H9 (cell line): ENCODE results near the gene INPP5A. TPM values are rescaled to one million over a fixed set of nuclear protein-coding genes. Genes with fewer than 3 reads are reported as not detected.

Experiments used
- DNase-seq: peaks from one replicate; pipeline ENCODE4 v3.0.0-alpha.2; 2017
- H2AFZ ChIP-seq: one replicate; pipeline ENCODE4 v1.6.1; 2013; ENCODE audit warnings: mild to moderate bottlenecking, low read length, control low read depth, moderate library complexity
- H2AK5ac ChIP-seq: 2 replicates; pipeline ENCODE4 v1.6.1; 2013; ENCODE audit warnings: low read length, control low read depth, mixed read lengths; ENCODE audit not compliant: insufficient read length
- H2BK120ac ChIP-seq: one replicate; pipeline ENCODE4 v1.6.1; 2013; ENCODE audit warnings: low read depth, mild to moderate bottlenecking, low read length, control low read depth, inconsistent platforms; ENCODE audit not compliant: poor library complexity, severe bottlenecking
- H2BK12ac ChIP-seq: 2 replicates; pipeline ENCODE4 v1.6.1; 2013; ENCODE audit warnings: low read length, control low read depth, mixed read lengths, low read depth; ENCODE audit not compliant: insufficient read length
- H2BK15ac ChIP-seq: 2 replicates; pipeline ENCODE4 v1.6.1; 2013; ENCODE audit warnings: low read depth, low read length, control low read depth
- H2BK20ac ChIP-seq: one replicate; pipeline ENCODE4 v1.6.1; 2013; ENCODE audit warnings: low read depth, mild to moderate bottlenecking, low read length, control low read depth, inconsistent platforms; ENCODE audit not compliant: poor library complexity, severe bottlenecking
- H2BK5ac ChIP-seq: 2 replicates; pipeline ENCODE4 v1.6.1; 2013; ENCODE audit warnings: low read length, control low read depth, mixed read lengths; ENCODE audit not compliant: insufficient read length
- H3K14ac ChIP-seq: 2 replicates; pipeline ENCODE4 v1.6.1; 2013; ENCODE audit warnings: low read length, control low read depth; ENCODE audit not compliant: insufficient read depth
- H3K18ac ChIP-seq: 2 replicates; pipeline ENCODE4 v1.6.1; 2013; ENCODE audit warnings: low read depth, mild to moderate bottlenecking, mixed read lengths, low read length, control low read depth; ENCODE audit not compliant: insufficient read length
- H3K23ac ChIP-seq: 2 replicates; pipeline ENCODE4 v1.6.1; 2013; ENCODE audit warnings: low read length, control low read depth, mixed read lengths, low read depth; ENCODE audit not compliant: insufficient read length
- H3K23me2 ChIP-seq: 2 replicates; pipeline ENCODE4 v1.6.1; 2013; ENCODE audit warnings: low read depth, mild to moderate bottlenecking, mixed read lengths, low read length, control low read depth; ENCODE audit not compliant: insufficient read length, poor library complexity, severe bottlenecking
- H3K27ac ChIP-seq: 2 replicates; pipeline ENCODE4 v1.5.1; 2013; ENCODE audit warnings: low read length, control low read depth, mixed read lengths, low read depth; ENCODE audit not compliant: insufficient read length
- H3K27me3 ChIP-seq: 2 replicates; pipeline ENCODE4 v1.6.1; 2013; ENCODE audit warnings: low read length, control low read depth, inconsistent platforms; ENCODE audit not compliant: insufficient read depth
- H3K4ac ChIP-seq: 2 replicates; pipeline ENCODE4 v1.6.1; 2013; ENCODE audit warnings: low read depth, mild to moderate bottlenecking, control low read depth, inconsistent platforms, low read length, moderate library complexity
- H3K4me1 ChIP-seq: 2 replicates; pipeline ENCODE4 v1.6.1; 2013; ENCODE audit warnings: low read length, control low read depth, inconsistent platforms; ENCODE audit not compliant: insufficient read depth
- H3K4me2 ChIP-seq: 2 replicates; pipeline ENCODE4 v1.6.1; 2013; ENCODE audit warnings: low read length, control low read depth, mixed read lengths; ENCODE audit not compliant: insufficient read length, insufficient read depth
- H3K56ac ChIP-seq: 2 replicates; pipeline ENCODE4 v1.6.1; 2013; ENCODE audit warnings: low read depth, mild to moderate bottlenecking, mixed read lengths, low read length, control low read depth; ENCODE audit not compliant: insufficient read length
- H3K79me1 ChIP-seq: 2 replicates; pipeline ENCODE4 v1.6.1; 2013; ENCODE audit warnings: low read depth, mild to moderate bottlenecking, moderate library complexity, low read length, control low read depth, inconsistent platforms; ENCODE audit not compliant: insufficient read depth, poor library complexity, severe bottlenecking
- H3K79me2 ChIP-seq: 2 replicates; pipeline ENCODE4 v1.6.1; 2013; ENCODE audit warnings: low read length, control low read depth, inconsistent platforms; ENCODE audit not compliant: insufficient read depth
- H3K9ac ChIP-seq: 2 replicates; pipeline ENCODE4 v1.6.1; 2013; ENCODE audit warnings: low read length, control low read depth, mixed read lengths; ENCODE audit not compliant: insufficient read length; ENCODE audit errors: extremely low read depth
- H3K9me3 ChIP-seq: one replicate; pipeline ENCODE4 v1.6.1; 2013; ENCODE audit warnings: low read depth, low read length, inconsistent platforms; ENCODE audit not compliant: control insufficient read depth
- H3T11ph ChIP-seq: one replicate; pipeline ENCODE4 v1.6.1; 2013; ENCODE audit warnings: mild to moderate bottlenecking, low read length, control low read depth, inconsistent platforms
- H4K20me1 ChIP-seq: one replicate; pipeline ENCODE4 v1.6.1; 2013; ENCODE audit not compliant: control insufficient read depth, insufficient read length, insufficient read depth
- H4K5ac ChIP-seq: 2 replicates; pipeline ENCODE4 v1.6.1; 2013; ENCODE audit warnings: low read depth, mild to moderate bottlenecking, mixed read lengths, low read length, control low read depth; ENCODE audit not compliant: insufficient read length
- H4K8ac ChIP-seq: replicated peaks from 2 replicates; pipeline ENCODE4 v1.6.1; 2013; ENCODE audit warnings: low read length, control low read depth, mixed read lengths, low read depth; ENCODE audit not compliant: insufficient read length
- H4K91ac ChIP-seq: 2 replicates; pipeline ENCODE4 v1.6.1; 2013; ENCODE audit warnings: low read depth, mild to moderate bottlenecking, moderate library complexity, mixed read lengths, low read length, control low read depth; ENCODE audit not compliant: insufficient read length
- H3K27ac Mint-ChIP-seq, 3 experiments: 2 replicates in 2 of 3; 3 replicates in 1 of 3; pipeline ENCODE4 v1.8.0; 2020 to 2021; ENCODE audit warnings: mixed read lengths in 3 of 3, mild to moderate bottlenecking in 1 of 3, moderate library complexity in 1 of 3
- H3K27me3 Mint-ChIP-seq: 2 replicates; pipeline ENCODE4 v1.8.0; 2021; ENCODE audit warnings: low read depth, mild to moderate bottlenecking, moderate library complexity, mixed read lengths
- H3K36me3 Mint-ChIP-seq, 3 experiments: 2 replicates in 2 of 3; 3 replicates in 1 of 3; pipeline ENCODE4 v1.8.0; 2020 to 2021; ENCODE audit warnings: low read depth in 3 of 3, mixed read lengths in 3 of 3; ENCODE audit not compliant: insufficient read depth in 1 of 3
- H3K4me1 Mint-ChIP-seq, 2 experiments: 2 replicates each; pipeline ENCODE4 v1.8.0; 2020; ENCODE audit warnings: mixed read lengths in 2 of 2
- H3K4me3 Mint-ChIP-seq, 2 experiments: 2 replicates in 1 of 2; 3 replicates in 1 of 2; pipeline ENCODE4 v1.8.0; 2020 to 2021; ENCODE audit warnings: mild to moderate bottlenecking in 2 of 2, mixed read lengths in 2 of 2, moderate library complexity in 1 of 2
- H3K9me3 Mint-ChIP-seq, 2 experiments: 2 replicates in 1 of 2; 3 replicates in 1 of 2; pipeline ENCODE4 v1.8.0; 2020; ENCODE audit warnings: mild to moderate bottlenecking in 2 of 2, mixed read lengths in 2 of 2, moderate library complexity in 1 of 2
- CTCF ChIP-seq: fragments of 200-600 bp; sonication (generic); conservative IDR thresholded peaks from 3 replicates; pipeline ENCODE4 v1.8.0; 2021; ENCODE audit warnings: antibody characterized with exemption, mild to moderate bottlenecking
- WGBS: extraction: QIAGEN DNeasy Blood & Tissue Kit; methylation state at CpG from one replicate; pipeline ENCODE4 v1.1.7; 2013; ENCODE audit warnings: missing lambda C conversion rate, low lambda C conversion rate, mixed read lengths; ENCODE audit not compliant: insufficient read length; ENCODE audit errors: extremely low coverage; 5-methylcytosine and 5-hydroxymethylcytosine counted together
- total RNA-seq: library from RNA; stranded (reverse); gene quantifications from 2 replicates; pipeline ENCODE4 v1.2.1, GENCODE V29; 2021

Gene INPP5A
- total RNA-seq, 1 experiment from 2014 or later: 17.7 TPM

GRCh38 chr10:132632851-132633684 is 95.5 kb downstream of the INPP5A start:
- no peaks in the 10 kb centered on the region; the same call in 1 of the 2 replicates for H3K4me1 ChIP-seq
- no peak overlapping the region for H3K9ac ChIP-seq
- WGBS: no CpG with 5 or more reads among the region's 19 CpGs
- no peaks in the 10 kb centered on the region for H3K23me2 ChIP-seq
- H3T11ph ChIP-seq: no peak overlapping the region
- H4K20me1 ChIP-seq: no peaks in the 10 kb centered on the region
- no peak overlapping the region for H2AK5ac ChIP-seq
- no peak overlapping the region for H3K27ac ChIP-seq
- no peak overlapping the region for H3K23ac ChIP-seq
- no peaks in the 10 kb centered on the region; the same call in 1 of the 2 replicates for H3K27me3 ChIP-seq
- TF ChIP-seq CTCF: no peak
- no peak overlapping the region for H2BK120ac ChIP-seq
- H2BK15ac ChIP-seq: no peak overlapping the region
- DNase-seq: no peak
- Mint-ChIP-seq H3K9me3 (no peaks in the 10 kb centered on the region), H3K4me3 (no peak overlapping the region), H3K4me1 (peaks cover 11 to 14% of the 10 kb centered on the region in 2 experiments), H3K27ac (0 out of 7 replicates have a peak overlapping the region, but pooled peaks of 1 of the 3 experiments have one; percentile 35), H3K36me3 (no peaks in the 10 kb centered on the region), H3K27me3 (peaks cover 10% of the 10 kb centered on the region)
- H3K14ac ChIP-seq: no peak overlapping the region
- no peak overlapping the region for H2BK20ac ChIP-seq
- H2BK12ac ChIP-seq: no peak overlapping the region
- H4K5ac ChIP-seq: no peak overlapping the region
- no peak overlapping the region for H3K18ac ChIP-seq
- H3K56ac ChIP-seq: no peak overlapping the region
- H2BK5ac ChIP-seq: no peak overlapping the region
- no peak overlapping the region for H4K91ac ChIP-seq
- H3K4me2 ChIP-seq: no peak overlapping the region
- H3K4ac ChIP-seq: no peak overlapping the region
- H2AFZ ChIP-seq: no peak overlapping the region
- H3K9me3 ChIP-seq: no peaks in the 10 kb centered on the region
- H3K79me1 ChIP-seq: no peaks in the 10 kb centered on the region
- H3K79me2 ChIP-seq: no peaks in the 10 kb centered on the region
- no peak overlapping the region for H4K8ac ChIP-seq
